ENCODE measurements around the gene CACNG8.

Gene CACNG8

GRCh38 chr19:53965091-53965490 is 2.4 kb downstream of the CACNG8 start:
- no peak for DNase-seq

- DNase-seq = no peak
Measured at GRCh38 chr19:53966931-53967330, 4.2 kb downstream of the CACNG8 start.

GRCh38 chr19:53969366-53969765 is 6.6 kb downstream of the CACNG8 start:
- DNase-seq = no peak

- no peak for DNase-seq
Measured at GRCh38 chr19:53971673-53972072, 8.9 kb downstream of the CACNG8 start.

GRCh38 chr19:53977429-53977990 is 14.8 kb downstream of the CACNG8 start:
- no peak for DNase-seq

- DNase-seq = no peak
Measured at GRCh38 chr19:53977991-53978731, 15.4 kb downstream of the CACNG8 start.

GRCh38 chr19:53978975-53979801 is 16.5 kb downstream of the CACNG8 start:
- no peak for DNase-seq

GRCh38 chr19:53980539-53981375 is 18.0 kb downstream of the CACNG8 start:
- no peak for DNase-seq

GRCh38 chr19:53981376-53981951 is 18.7 kb downstream of the CACNG8 start:
- DNase-seq = no peak

- DNase-seq = no peak
Measured at GRCh38 chr19:53982001-53982451, 19.3 kb downstream of the CACNG8 start.

- no peak for DNase-seq
Measured at GRCh38 chr19:53982611-53983010, 19.9 kb downstream of the CACNG8 start.

- DNase-seq = no peak
Measured at GRCh38 chr19:53983457-53984289, 20.9 kb downstream of the CACNG8 start.

GRCh38 chr19:53985863-53986262 is 23.1 kb downstream of the CACNG8 start:
- DNase-seq = no peak

- DNase-seq = no peak
Measured at GRCh38 chr19:53988981-53989380, 26.2 kb downstream of the CACNG8 start.

- DNase-seq = no peak
Measured at GRCh38 chr19:53989600-53990533, 27.1 kb downstream of the CACNG8 start.

- DNase-seq = no peak
Measured at GRCh38 chr19:53991224-53992113, 28.7 kb downstream of the CACNG8 start, which contains the start of gene CACNG6. Gene CACNG6, plus strand, starts transcription at chr19:53991637. Its CDS starts 1,241 bp downstream, at chr19:53992878.

GRCh38 chr19:53992211-53992610 is 29.5 kb downstream of the CACNG8 start:
- no peak for DNase-seq

- DNase-seq = no peak
Measured at GRCh38 chr19:53992815-53993214, 30.1 kb downstream of the CACNG8 start.

- no peak for DNase-seq
Measured at GRCh38 chr19:53993448-53993847, 30.7 kb downstream of the CACNG8 start.

All from SHP77 treated with DMSO at 0.1 percent for 48 hours (cell line).